Right ventricle myocardium inferior (tissue), 1 donor: Measurements from ENCODE around the gene PNMA6E. TPM values are rescaled to one million over a fixed set of nuclear protein-coding genes. Genes with fewer than 3 reads are reported as not detected.

Experiments used
- ATAC-seq: fragments of 200-7000 bp; cut with Tn5 transposase; one replicate; pipeline ENCODE4 v1.9.1; 2020; ENCODE audit warnings: mild to moderate bottlenecking, moderate library complexity
- DNase-seq: peaks from one replicate; pipeline ENCODE4 v3.0.0; 2021; ENCODE audit errors: missing footprints
- intact Hi-C: fragments of 100-400 bp; cut with DNase I; formaldehyde crosslinking; loops from one replicate; pipeline ENCODE4 v1.11.0; 2022
- total RNA-seq: library from RNA; stranded (reverse); fragmentation: NEBNext Ultra II Directional; extraction: Animal tissue kit (Norgen Biotek cat#: 25700); gene quantifications from one replicate; pipeline ENCODE4 v1.2.1, GENCODE V29; 2021
- donor health status: DM: no; HTN: yes; CAD: no; lungs with severe emphysema.

PNMA6E gene
- total RNA-seq, 1 donor from 2014 or later = not detected

DNA sequence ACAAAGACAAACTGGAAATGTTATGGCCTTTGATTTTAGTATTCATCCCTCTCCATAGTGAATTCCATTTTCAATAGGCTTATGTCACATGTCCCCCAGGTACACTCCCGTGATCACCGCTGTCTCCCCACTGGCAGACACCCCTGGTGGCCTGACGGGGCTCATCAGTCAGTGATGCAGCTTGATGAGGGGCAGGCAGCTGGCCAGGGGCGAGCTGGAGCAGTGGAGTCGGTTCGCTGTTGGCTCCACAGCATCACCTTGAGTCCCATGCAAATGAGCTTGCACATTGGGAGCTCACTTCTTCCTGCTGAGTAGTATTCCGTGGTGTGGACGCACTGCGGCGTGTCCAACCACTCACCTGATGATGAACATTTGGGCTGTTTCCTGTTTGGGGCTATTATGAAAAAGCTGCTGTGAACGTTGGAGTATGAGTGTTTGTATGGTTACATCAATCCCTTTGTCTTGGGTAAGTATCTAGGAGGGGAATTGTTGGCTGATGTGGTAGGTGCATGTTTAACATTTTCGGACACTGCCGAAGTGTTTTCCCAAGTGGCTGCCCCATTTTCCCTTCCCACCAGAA lies 39.5 kb upstream of the PNMA6E start:
- intact Hi-C loops = no loop called here
- ATAC-seq (no peak), DNase-seq (no peak)

DNA sequence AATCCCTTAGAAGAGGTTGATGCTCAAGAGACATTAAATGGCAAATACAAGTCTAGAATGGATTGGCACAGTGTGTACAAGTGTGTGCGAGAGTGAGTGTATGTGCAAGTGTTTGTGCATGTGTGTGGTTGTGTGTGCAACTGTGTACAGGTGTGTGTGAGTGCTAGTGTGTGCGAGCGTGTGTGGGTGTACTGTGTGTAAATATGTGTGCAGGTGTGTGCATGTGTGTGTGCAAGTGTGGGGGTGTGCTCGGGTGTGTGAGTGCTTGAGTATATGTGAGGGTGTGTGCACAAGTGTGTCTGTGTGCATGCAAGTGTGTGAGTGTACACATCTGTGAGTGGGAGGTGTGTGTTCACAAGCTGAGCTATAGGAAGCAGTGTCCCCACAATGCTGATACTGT lies 38.8 kb upstream of the PNMA6E start:
- intact Hi-C loops = no loop called here
- DNase-seq = no peak
- no peak for ATAC-seq

DNA sequence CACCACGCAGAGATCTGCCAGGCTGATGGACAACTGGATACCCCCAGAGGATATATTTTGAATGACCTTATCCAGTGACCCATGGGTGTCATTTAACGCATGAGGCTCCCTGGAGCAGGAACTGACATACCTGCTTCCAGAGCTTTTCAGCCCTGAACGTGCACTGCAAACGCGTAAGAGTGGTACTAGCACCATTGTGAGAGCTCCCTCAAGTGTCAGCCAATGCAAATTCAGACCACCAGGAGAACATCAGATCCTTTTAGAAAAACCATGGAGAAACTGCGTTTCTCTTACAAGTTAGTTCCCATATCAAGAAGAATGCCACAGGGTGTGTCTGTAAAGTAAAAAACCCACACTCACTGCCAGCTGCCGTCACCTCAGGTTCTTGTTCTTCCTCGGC lies 37.4 kb upstream of the PNMA6E start:
- no peak for DNase-seq
- intact Hi-C loops = no loop called here
- peak; percentile 34 for ATAC-seq

DNA sequence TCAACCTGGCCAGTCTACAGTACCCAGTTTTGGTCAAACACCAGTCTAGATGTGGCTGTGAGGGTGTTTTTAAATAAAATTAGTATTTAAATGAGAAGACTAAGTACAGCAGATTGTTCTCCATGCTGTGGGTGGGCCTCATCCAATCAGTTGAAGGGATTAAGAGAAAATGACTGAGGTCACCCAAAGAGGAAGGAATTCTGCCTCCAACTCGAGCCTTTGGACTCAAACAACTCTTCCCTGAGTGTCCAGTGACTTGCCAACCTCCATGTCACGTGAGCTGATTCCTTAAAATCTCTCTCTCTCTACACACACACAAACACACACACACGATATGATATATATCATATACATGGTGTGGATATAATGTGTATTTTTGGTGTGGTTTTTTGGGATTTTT lies 34.7 kb upstream of the PNMA6E start:
- ATAC-seq (no peak), DNase-seq (no peak)
- intact Hi-C loops = no loop called here

DNA sequence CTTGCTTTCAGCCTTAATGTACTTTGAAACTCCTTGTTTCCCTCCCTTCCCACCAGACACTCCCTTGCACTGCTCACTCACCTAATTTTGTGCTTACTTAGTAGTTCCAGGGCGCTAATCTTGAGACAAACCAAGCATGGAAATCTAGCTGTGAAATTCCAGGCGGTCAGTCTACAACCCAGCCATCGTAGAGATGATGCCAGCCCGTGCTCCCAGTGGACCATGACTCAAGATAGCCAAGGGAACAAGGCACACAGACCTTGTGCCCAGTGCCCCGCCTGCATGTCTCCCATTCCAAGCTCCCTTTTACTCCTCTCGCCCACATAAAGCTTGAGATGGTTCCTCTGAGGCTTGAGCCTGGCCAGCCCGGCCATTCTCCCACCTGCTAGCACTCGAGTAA lies 33.7 kb upstream of the PNMA6E start:
- intact Hi-C loops = no loop called here
- ATAC-seq (no peak), DNase-seq (no peak)

DNA sequence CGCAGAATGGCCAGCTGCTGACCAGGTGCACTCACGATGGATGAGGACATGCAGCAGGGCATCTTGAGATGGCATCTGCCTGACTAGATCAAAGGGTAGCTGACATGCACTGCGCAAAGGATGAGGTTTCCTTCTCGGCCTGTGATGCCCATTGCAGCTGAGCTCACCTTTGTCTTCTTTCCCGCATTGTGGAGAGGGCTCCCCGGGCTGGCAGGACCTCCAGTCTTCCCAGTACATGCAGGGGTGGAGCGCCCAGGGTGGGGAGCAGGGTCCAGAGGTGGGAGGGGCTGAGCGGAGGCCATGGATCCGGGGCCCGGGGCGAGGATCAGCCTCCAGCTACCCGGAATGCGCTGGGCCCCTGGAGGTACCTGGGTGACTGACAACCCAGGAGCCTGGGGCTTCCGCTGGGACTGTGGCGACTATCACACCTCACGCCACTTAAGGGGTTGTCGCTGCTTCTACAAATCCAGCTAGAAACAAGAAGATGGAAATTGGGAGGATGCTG lies 32.7 kb upstream of the PNMA6E start:
- intact Hi-C loops = no loop called here
- DNase-seq = no peak
- no peak for ATAC-seq

DNA sequence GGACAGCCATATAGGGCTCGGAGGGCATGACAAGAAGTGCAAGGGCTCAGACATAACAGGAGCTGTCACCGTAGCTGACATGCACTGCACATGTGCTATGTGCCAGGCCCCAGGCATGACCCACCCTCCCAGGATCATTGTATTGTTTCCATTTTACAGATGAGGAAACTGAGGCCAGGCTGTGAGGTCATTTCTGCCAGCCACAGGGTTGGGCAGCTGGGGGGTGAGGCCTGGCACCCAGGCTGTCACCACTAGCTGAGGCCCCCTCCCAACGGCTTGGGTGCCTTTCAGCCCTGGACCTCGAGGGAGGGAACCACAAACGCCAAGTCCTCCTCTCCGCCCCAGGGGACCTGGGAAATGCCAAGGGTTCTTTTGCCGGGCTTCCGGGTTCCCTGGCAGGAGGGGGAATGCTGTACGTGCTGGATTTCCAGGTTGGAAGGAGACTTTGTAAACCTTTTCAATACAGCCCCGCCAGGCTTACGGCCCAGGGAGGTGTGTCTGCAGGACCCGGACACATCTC lies 32.1 kb upstream of the PNMA6E start:
- DNase-seq = no peak
- intact Hi-C loops = no loop called here
- no peak for ATAC-seq

DNA sequence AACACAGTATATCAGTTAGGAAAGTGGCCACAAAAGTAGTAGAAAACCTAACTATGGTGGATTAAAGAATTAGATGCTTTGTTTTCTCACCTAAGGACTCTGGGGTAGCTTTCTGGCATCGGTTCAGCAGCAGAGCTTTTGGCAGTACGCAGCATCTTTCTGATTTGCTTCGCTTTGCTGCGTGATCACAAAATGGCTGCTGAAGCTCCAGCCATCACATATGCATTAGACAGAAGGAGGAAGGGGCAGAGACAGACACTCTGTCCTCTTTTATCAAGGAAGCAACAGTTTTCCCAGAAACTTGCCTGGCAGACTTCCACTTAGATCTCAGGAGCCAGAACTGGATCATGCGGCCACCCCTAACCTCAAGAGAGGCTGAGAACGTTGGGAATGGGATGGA lies 29.6 kb upstream of the PNMA6E start:
- ATAC-seq (no peak), DNase-seq (no peak)
- intact Hi-C loops = no loop called here

DNA sequence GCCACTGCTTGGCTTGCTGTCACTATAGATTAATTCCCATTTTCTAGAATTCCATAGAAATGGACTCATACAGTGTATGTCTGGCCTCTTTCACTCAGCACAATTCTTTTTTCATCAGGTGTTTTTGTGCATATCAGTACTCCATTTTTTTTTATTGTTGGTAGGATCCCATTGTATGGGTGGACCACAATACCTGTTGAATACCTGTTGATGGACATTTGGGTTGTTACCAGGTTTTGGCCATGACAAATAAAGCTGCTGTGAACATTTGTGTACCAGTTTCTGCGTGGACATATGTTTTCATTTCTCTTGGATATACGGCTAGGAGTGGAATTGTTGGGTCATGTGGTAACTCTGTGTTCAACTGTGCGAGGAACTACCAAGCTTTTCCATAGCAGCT lies 25.1 kb upstream of the PNMA6E start:
- intact Hi-C loops = no loop called here
- ATAC-seq = no peak
- DNase-seq = no peak

DNA sequence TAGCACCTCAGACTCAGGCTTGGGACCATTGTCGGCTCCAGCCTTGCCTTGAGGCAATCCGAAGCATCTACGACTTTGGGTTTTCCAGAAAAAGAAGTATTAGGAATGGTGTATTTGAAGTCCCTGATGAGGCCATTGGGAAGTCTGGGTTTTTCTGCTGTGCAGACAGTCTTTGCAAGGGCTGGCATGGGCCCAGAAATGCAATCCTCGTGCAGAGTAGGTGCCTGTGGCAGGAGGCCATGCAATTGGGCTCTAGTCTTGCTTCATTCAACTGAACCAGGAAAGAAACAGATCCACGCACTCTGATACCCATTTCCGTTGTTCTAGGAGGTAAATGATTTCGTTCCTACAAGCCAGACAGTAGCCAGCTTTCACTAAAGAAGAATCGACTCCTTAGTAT lies 22.5 kb upstream of the PNMA6E start:
- DNase-seq (no peak), ATAC-seq (peak; percentile 62)
- intact Hi-C loops = no loop called here

DNA sequence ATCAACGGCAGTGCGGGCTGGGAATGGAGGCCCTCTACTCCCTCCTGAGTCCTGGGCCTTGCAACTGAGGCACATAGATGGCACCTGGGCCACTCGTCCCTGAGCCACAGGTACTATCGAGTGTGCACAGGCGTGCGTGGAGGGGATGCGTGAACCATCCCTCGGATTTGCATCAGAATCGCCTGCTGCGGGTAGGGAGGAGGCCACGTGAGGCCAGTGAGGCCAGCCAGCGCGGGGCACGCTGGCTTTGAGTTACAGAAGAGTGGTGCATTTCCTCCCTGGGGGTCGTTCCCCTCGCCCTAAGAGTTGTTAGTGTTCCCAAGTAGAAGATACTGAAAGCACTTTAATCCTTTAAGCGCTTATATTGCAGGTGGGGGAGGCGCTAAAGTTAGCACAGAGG lies 20.7 kb upstream of the PNMA6E start:
- DNase-seq (no peak), ATAC-seq (no peak)
- intact Hi-C loops = no loop called here

DNA sequence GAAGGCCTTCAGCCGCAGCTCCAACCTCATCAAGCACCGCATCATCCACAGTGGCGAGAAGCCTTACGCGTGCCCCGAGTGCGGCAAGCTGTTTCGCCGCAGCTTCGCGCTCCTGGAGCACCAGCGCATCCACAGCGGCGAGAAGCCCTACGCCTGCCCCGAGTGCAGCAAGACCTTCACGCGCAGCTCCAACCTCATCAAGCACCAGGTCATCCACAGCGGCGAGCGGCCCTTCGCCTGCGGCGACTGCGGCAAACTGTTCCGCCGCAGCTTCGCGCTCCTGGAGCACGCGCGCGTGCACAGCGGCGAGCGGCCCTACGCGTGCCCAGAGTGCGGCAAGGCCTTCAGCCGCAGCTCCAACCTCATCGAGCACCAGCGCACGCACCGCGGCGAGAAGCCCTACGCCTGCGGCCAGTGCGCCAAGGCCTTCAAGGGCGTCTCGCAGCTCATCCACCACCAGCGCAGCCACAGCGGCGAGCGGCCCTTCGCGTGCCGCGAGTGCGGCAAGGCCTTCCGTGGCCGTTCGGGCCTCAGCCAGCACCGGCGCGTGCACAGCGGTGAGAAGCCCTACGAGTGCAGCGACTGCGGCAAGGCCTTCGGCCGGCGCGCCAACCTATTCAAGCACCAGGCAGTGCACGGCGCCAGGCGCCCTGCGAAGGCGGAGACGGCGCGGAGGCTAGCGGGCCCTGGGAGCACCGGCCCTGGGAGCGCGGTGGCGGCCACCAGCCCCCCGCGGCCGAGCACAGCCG lies 19.9 kb upstream of the PNMA6E start:
- intact Hi-C loops = no loop called here
- DNase-seq (no peak), ATAC-seq (no peak)

DNA sequence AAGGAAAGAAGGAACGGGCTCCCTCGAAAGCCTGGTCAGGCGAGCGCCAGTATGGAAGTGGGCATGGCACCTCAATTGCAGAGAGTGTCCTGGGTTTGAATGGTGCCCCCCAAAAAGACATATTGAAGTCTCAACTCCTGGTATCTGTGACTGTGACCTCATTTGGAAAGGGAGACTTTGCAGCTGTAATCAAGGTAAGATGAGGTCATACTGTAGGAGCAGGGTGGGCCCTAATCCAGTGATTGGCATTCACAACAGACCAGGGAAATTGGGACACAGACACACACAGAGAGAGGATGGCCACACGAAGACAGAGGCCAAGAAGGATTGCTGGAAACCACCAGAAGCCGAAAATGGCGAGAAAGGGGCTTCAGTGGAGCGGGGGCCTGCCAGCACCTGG lies 16.5 kb upstream of the PNMA6E start:
- no peak for DNase-seq
- intact Hi-C loops = no loop called here
- no peak for ATAC-seq

DNA sequence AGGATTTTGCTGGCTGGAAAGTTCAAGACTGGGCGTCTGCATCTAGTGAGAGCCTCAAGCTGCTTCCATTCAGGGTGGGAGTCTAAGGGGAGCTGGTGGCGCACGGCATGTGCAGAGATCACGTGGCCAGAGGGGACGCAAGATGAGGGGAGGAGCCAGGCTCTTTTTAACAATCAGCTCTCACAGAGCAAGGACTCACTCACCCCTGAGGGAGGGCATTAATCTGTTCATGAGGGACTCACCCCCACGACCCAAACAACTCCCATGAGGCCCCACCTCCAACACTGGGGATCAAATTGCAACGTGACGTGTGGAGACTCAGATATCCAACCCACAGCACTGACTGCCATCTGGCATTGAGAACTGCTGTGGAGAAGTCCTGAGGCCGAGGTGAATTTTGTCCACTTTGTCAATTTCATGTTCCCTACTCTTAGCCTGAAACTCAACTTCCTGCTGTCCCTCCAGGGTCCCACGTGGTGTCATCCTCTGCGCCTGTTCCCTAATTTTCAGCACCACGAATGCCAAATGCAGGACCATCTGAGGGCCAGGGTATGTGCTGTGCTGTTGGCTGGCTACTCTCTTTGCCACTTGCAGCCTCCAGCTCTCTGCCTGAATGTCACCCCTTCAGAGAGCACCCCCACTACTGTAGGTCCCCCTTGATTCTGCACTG lies 15.8 kb upstream of the PNMA6E start:
- intact Hi-C loops = no loop called here
- no peak for DNase-seq
- ATAC-seq = peak; percentile 21

DNA sequence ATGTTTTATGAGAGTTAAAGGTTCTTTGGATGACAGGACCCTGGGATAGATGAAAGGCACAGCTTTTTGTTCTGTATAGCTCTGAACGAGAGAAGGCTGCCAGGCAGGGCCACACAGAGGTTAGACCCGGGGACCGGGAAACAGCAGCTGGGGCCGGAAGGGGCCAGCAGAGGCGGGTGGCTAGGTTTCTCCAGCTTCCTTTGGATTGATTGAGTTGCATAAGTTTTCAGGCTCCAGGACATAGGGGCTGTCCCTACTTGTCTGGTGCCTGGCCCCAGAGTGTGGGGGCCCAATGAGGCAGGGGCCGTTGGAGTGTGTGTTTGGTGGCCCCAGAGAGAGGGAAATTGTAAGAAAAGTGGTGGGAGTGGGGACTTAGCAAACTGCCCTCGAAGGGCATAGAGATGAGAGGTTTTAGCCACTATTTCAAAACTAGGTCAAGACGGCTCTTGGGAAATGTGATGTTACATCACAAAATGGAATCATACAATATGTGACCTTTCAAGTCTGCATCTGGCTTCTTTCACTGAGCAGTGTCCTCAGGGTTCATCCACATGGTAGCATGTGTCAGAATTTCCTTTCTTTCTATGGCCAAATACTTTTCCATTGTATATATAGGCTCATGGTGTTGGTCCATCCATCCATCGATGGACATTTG lies 13.8 kb upstream of the PNMA6E start:
- intact Hi-C loops = no loop called here
- ATAC-seq = peak; percentile 69
- DNase-seq = no peak

DNA sequence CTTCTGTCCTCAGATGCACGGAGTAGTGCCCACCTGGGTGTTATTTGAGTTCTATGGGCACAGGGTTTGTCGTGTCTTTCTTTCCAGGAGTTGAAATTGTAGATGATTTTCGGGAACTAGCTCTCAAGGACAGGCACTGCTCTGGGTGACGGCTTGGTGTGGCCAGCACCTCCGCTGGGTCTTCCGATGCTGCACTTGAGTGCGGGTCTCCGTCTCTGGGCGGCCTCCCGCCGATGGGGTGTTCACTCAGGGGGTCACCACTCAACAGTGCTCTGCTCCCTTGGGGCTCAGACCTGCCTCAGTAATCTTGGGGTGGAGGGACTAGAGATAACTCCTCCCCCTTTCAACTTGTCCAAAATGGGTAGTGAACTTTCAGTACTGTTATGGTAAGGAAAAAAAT lies 12.6 kb upstream of the PNMA6E start:
- intact Hi-C loops = no loop called here
- DNase-seq = no peak
- no peak for ATAC-seq

DNA sequence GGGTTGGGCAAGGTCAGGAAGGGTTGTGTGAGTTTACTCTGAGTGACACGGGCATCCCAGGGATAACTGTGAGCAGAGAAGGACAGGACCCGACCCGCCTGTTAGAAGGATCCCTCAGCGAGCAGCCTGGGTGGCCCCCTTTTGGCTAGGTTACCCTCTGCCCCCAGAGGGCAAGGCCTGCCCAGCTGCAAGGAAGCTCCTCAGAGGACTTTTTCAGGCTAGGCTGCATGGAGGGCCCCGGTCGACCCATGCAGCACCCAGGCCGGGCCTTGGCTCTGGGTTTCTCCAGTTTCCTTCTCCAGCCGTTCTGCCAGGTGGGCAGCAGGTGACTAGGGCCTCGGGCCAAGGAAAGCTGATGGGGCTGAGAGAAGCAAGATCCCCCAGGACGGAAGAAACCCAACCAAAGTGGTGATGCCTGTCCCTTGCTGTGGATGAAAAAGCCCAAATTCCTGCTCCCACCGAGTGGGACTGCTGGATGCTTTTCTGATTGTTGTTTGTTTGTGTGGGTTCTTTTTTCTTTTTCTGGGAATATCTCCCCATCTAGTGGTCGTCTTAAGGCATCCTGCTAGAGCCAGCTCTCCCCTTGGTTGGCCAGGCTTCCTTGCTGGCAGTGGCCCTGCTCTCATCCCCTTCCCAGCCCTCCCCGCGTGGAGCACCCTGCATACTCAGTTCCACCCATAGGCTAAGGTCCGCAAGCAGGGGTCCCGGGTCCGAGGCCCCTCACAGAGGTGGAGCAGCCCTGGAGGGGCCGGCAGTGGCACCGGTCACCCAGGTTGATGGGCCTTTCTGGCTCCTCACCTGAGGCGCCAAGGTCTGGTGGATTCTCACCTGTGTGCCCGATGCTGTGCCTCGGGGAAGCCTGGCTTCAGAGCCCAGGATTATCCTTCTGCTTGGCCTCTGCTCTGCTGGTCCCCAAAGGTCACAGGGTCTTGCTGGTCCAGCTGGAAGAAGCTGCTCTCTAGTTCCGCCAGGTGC lies 11.9 kb upstream of the PNMA6E start:
- DNase-seq = no peak
- ATAC-seq = no peak
- intact Hi-C loops = no loop called here

DNA sequence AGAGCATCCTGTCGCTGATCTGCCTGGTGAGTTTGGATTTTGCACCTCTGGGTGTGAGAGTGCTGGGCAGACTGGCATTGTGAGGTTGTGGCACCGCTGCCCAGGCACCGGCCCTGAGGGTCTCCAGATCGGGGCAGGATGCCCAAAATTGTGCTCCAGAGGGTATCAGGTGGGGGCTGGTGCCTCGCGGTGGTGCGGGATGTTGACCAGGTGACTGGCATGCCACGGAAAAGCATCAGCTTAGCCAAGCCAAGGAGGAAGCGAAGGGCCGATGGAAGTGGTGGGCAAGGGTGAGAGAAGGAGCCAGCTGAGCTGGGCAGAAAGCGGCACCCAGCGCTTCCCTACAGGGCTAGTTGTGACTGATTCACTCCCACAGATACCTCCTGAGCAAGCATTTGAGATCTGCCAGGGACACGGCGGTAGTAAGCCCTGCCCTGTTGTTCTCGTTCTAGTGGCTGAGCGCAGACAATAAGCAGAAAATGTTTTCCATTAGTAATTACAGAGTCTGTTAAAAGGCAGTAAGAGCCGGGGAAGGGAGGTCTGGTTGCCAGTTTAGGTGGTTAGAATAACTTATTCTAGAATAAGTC lies 10.9 kb upstream of the PNMA6E start:
- no peak for DNase-seq
- ATAC-seq = no peak
- intact Hi-C loops = no loop called here
